GM12891 (cell line): ENCODE measurements around the gene TSSK6.

ENCODE experiments used
- POLR2A ChIP-seq: IDR thresholded peaks from 2 replicates; pipeline ENCODE4 v1.6.1; 2011; ENCODE audit warnings: low read depth, low read length, control low read depth
- POLR2AphosphoS5 ChIP-seq: IDR thresholded peaks from 2 replicates; pipeline ENCODE4 v1.6.1; 2011; ENCODE audit warnings: low read depth, low read length, control low read depth
- SPI1 ChIP-seq: IDR thresholded peaks from 2 replicates; pipeline ENCODE4 v1.6.1; 2011; ENCODE audit warnings: low read depth, low read length, control low read depth
- TAF1 ChIP-seq: IDR thresholded peaks from 2 replicates; pipeline ENCODE4 v1.6.1; 2011; ENCODE audit warnings: low read depth, low read length, control low read depth

DNA sequence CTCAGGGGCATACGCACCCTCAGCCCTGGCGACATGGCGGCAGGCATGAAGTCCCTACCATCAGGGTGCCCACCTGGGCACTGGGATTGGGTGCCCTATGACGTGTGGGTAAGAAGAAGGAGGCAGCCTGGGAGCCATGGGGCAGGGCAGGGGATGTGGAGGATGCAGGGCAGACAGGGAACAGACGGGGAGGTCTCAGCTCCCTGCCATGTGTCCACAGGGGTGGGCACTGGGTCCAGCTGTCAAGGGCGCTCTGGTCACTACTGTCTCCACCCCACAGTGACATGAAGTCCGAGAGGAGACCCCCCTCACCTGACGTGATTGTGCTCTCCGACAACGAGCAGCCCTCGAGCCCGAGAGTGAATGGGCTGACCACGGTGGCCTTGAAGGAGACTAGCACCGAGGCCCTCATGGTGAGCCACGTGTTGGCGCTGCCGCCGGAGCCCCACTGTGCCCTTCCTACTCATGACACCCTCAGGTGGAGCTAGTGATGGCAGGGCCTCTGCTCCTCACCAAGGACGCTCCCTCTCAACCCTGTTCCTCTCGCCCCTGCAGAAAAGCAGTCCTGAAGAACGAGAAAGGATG lies 23.2 kb downstream of the TSSK6 start:
- no peak for TF ChIP-seq POLR2A
- TF ChIP-seq SPI1, result no peak
- TF ChIP-seq POLR2AphosphoS5, result no peak
- TF ChIP-seq TAF1, result no peak
